ENCODE results near the gene RENBP. TPM values are rescaled to one million over a fixed set of nuclear protein-coding genes. Genes with fewer than 3 reads are reported as not detected.
A peak's percentile ranks its signal among the peaks of the same experiment; 100 is the strongest.

Gene RENBP
- total and polyA plus RNA-seq, 9 of the 15 experiments (the other 6 are each of a cell fraction or from before 2014, with no cell fraction given): 0.07 to 14.8 (median 10.6) TPM; not detected in 1

DNA sequence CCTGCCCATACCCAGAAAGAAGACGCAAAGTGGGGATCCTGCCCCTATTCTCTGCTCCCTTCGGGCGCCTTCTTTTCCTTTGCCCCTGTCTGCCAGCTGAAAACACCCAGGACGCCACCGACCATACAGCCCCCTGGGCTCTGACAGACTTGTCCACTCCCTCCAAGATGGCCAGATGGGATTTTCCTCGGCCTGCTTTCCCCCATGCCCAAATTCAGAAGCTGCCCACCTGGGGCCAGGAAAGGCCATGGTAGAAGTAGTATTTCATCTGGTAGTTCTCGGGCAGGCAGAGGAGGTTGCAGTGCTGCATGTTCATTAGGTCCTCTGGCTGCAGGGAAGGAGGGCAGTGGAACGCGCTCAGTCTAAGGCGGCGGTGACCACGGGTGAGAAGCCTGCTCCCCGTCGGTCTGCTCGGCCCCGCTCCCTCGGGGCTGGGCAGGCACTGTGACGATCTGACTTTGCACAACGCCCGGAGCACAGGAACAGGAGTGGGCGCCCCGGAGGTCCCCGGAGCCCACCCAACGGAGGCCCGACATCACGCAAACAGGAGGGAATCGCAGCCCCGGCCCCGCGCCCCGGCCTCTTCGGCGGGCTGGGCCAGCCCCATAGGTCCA is 10.2 kb downstream of the RENBP start:
- Histone ChIP-seq H3K27me3 (ENCODE audit: control insufficient read depth in 2 of 2, insufficient read depth in 2 of 2, low read length in 2 of 2) (no peaks in the 10 kb centered on the region), H3K9me3 (replicated peaks; ENCODE audit: control insufficient read depth, insufficient read depth, low read depth, low read length) (no peaks in the 10 kb centered on the region), H3K27ac (ENCODE audit: extremely low read depth, low read depth, low read length) (peak overlapping the region; percentile 71), H4K20me1 (replicated peaks; ENCODE audit: control insufficient read depth, insufficient read depth, low read length) (no peaks in the 10 kb centered on the region), H3K9me1 (ENCODE audit: control insufficient read depth, insufficient read depth, low read length) (no peaks in the 10 kb centered on the region), H3K4me2 (ENCODE audit: insufficient read depth, low read length) (peak overlapping the region; percentile 97), H2AFZ (ENCODE audit: low read depth, low read length) (no peak overlapping the region), H3K36me3 (ENCODE audit: control insufficient read depth, insufficient read depth, low read length) (peaks cover 45% of the 10 kb centered on the region), H3K4me1 (replicated peaks in 1 of 2; ENCODE audit: control insufficient read depth in 2 of 2, insufficient read depth in 2 of 2, low read length in 2 of 2) (peaks cover 18 to 39% of the 10 kb centered on the region in 2 experiments; a peak in 4 of 5 replicates), H3K79me2 (ENCODE audit: control insufficient read depth, insufficient read depth, low read length) (peaks cover 32% of the 10 kb centered on the region), H3K4me3 (peak overlapping the region; percentile 97), H3K9ac (ENCODE audit: insufficient read depth in 1 of 2, low read depth in 2 of 2, low read length in 2 of 2) (peak overlapping the region; percentile 86 to 99)
- WGBS (ENCODE audit: insufficient coverage, low coverage, missing lambda C conversion rate): 0% methylated on average over 3 of the region's 33 CpGs
- POLR2A ChIA-PET: interaction anchor here (0.6 to 2.0 kb wide), 4 partner anchors 9 to 407 kb away, joined by 3 to 12 read pairs (median 4); partner anchors contain the start of gene RENBP
- DNase-seq (ENCODE audit: extremely low read depth in 1 of 4, low spot score in 3 of 4) (no peak), FAIRE-seq (peak; percentile 26), ATAC-seq (peak; percentile 33)
- intact Hi-C loops (cut with micrococcal nuclease) (no loop called here), in situ Hi-C loops (cut with MboI) (no loop called here)
- BruUV-seq (replicated peaks): no TSS peak
- CTCF ChIA-PET (ENCODE audit: low intra/inter-chr PET ratio): no interaction called here
- TF ChIP-seq ZFP30 (CRISPR knock-in tag; IDR thresholded peaks at IDR 0.05; ENCODE audit: borderline replicate concordance) (no peak), HNRNPUL1 (IDR thresholded peaks at IDR 0.05; ENCODE audit: low read length) (no peak), RBM34 (IDR thresholded peaks at IDR 0.05; ENCODE audit: borderline replicate concordance, insufficient read depth, low read length) (no peak), PHTF2 (CRISPR knock-in tag; IDR thresholded peaks at IDR 0.05) (no peak), ZNF175 (CRISPR knock-in tag; IDR thresholded peaks at IDR 0.05; ENCODE audit: low read depth) (no peak), POLR2H (tag; IDR thresholded peaks at IDR 0.05; ENCODE audit: low read depth) (no peak), PTRF (tag; IDR thresholded peaks at IDR 0.05) (no peak), CREM (IDR thresholded peaks at IDR 0.05; ENCODE audit: low read depth) (no peak), STAT5A (IDR thresholded peaks at IDR 0.05; ENCODE audit: borderline replicate concordance, low read length) (no peak), BRF1 (IDR thresholded peaks at IDR 0.05; ENCODE audit: borderline replicate concordance, extremely low read depth, insufficient read length) (no peak), MCM5 (IDR thresholded peaks at IDR 0.05; ENCODE audit: low read depth) (no peak), HMG20B (CRISPR knock-in tag; IDR thresholded peaks at IDR 0.05) (no peak), KDM5B (IDR thresholded peaks at IDR 0.05; ENCODE audit: insufficient replicate concordance, low read depth, low read length) (peak; percentile 25), SAP30 (IDR thresholded peaks at IDR 0.05; ENCODE audit: borderline replicate concordance, insufficient read depth, low read depth, low read length, poor library complexity, severe bottlenecking) (peak; percentile 53), RBBP5 (IDR thresholded peaks at IDR 0.05; ENCODE audit: borderline replicate concordance, insufficient read depth, low read length, poor library complexity, severe bottlenecking) (peak; percentile 32), TOE1 (IDR thresholded peaks at IDR 0.05; ENCODE audit: borderline replicate concordance) (no peak), TOE1 (CRISPR knock-in tag; IDR thresholded peaks at IDR 0.05; ENCODE audit: borderline replicate concordance, low read depth) (no peak), CBFA2T3 (IDR thresholded peaks at IDR 0.05) (no peak)
- TF ChIP-seq, protein P1, sequence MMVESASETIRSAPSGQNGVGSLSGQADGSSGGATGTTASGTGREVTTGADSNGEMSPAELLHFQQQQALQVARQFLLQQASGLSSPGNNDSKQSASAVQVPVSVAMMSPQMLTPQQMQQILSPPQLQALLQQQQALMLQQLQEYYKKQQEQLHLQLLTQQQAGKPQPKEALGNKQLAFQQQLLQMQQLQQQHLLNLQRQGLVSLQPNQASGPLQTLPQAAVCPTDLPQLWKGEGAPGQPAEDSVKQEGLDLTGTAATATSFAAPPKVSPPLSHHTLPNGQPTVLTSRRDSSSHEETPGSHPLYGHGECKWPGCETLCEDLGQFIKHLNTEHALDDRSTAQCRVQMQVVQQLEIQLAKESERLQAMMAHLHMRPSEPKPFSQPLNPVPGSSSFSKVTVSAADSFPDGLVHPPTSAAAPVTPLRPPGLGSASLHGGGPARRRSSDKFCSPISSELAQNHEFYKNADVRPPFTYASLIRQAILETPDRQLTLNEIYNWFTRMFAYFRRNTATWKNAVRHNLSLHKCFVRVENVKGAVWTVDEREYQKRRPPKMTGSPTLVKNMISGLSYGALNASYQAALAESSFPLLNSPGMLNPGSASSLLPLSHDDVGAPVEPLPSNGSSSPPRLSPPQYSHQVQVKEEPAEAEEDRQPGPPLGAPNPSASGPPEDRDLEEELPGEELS (CRISPR knock-in tag; IDR thresholded peaks at IDR 0.05; ENCODE audit: borderline replicate concordance): no peak
- TF ChIP-seq, protein P2, sequence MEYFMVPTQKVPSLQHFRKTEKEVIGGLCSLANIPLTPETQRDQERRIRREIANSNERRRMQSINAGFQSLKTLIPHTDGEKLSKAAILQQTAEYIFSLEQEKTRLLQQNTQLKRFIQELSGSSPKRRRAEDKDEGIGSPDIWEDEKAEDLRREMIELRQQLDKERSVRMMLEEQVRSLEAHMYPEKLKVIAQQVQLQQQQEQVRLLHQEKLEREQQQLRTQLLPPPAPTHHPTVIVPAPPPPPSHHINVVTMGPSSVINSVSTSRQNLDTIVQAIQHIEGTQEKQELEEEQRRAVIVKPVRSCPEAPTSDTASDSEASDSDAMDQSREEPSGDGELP (CRISPR knock-in tag; IDR thresholded peaks at IDR 0.05; ENCODE audit: borderline replicate concordance): peak; percentile 33; the same call in 1 of the 2 replicates
